ENCODE results near the gene ELP2.
"Not testable (repeated sequence)": the region's sequence is repeated elsewhere in the genome, so short reads cannot be mapped to it uniquely, and the experiment has no call there.

The ELP2 gene

GRCh38 chr18:36155851-36156757 lies 26.4 kb downstream of the ELP2 start:
- DNase-seq (ENCODE audit: low read depth in 1 of 2, low spot score in 1 of 2) = no peak

GRCh38 chr18:36157441-36157840 lies 27.7 kb downstream of the ELP2 start:
- no peak for DNase-seq (ENCODE audit: low read depth in 1 of 2, low spot score in 1 of 2)

- DNase-seq (ENCODE audit: low read depth in 1 of 2, low spot score in 1 of 2) = no peak
Measured at GRCh38 chr18:36158266-36158867, 28.7 kb downstream of the ELP2 start.

- no peak for DNase-seq (ENCODE audit: low read depth in 1 of 2, low spot score in 1 of 2)
Measured at GRCh38 chr18:36160959-36161371, 31.3 kb downstream of the ELP2 start.

- DNase-seq (ENCODE audit: low read depth in 1 of 2, low spot score in 1 of 2) = no peak
Measured at GRCh38 chr18:36162981-36163380, 33.3 kb downstream of the ELP2 start.

- DNase-seq (ENCODE audit: low read depth in 1 of 2, low spot score in 1 of 2) = no peak
Measured at GRCh38 chr18:36167692-36168218, 38.1 kb downstream of the ELP2 start.

GRCh38 chr18:36168296-36168695 lies 38.6 kb downstream of the ELP2 start:
- DNase-seq (ENCODE audit: low read depth in 1 of 2, low spot score in 1 of 2) = not testable (repeated sequence)

GRCh38 chr18:36169938-36170337 lies 40.2 kb downstream of the ELP2 start:
- no peak for DNase-seq (ENCODE audit: low read depth in 1 of 2, low spot score in 1 of 2)

GRCh38 chr18:36175481-36175880 lies 45.8 kb downstream of the ELP2 start:
- no peak for DNase-seq (ENCODE audit: low read depth in 1 of 2, low spot score in 1 of 2)

GRCh38 chr18:36176177-36176584 lies 46.5 kb downstream of the ELP2 start:
- no peak for DNase-seq (ENCODE audit: low read depth in 1 of 2, low spot score in 1 of 2)

GRCh38 chr18:36176711-36177110 lies 47.0 kb downstream of the ELP2 start:
- DNase-seq (ENCODE audit: low read depth in 1 of 2, low spot score in 1 of 2) = no peak

- DNase-seq (ENCODE audit: low read depth in 1 of 2, low spot score in 1 of 2) = no peak
Measured at GRCh38 chr18:36177913-36178312, 48.2 kb downstream of the ELP2 start.

- DNase-seq (ENCODE audit: low read depth in 1 of 2, low spot score in 1 of 2) = no peak
Measured at GRCh38 chr18:36179562-36180355, 50.1 kb downstream of the ELP2 start.

GRCh38 chr18:36181441-36181840 lies 51.7 kb downstream of the ELP2 start:
- no peak for DNase-seq (ENCODE audit: low read depth in 1 of 2, low spot score in 1 of 2)

- no peak for DNase-seq (ENCODE audit: low read depth in 1 of 2, low spot score in 1 of 2)
Measured at GRCh38 chr18:36181898-36182506, 52.3 kb downstream of the ELP2 start.

GRCh38 chr18:36183033-36183432 lies 53.3 kb downstream of the ELP2 start:
- DNase-seq (ENCODE audit: low read depth in 1 of 2, low spot score in 1 of 2) = no peak

- DNase-seq (ENCODE audit: low read depth in 1 of 2, low spot score in 1 of 2) = no peak
Measured at GRCh38 chr18:36183987-36184386, 54.3 kb downstream of the ELP2 start.

- DNase-seq (ENCODE audit: low read depth in 1 of 2, low spot score in 1 of 2) = no peak
Measured at GRCh38 chr18:36185157-36185556, 55.5 kb downstream of the ELP2 start.

- no peak for DNase-seq (ENCODE audit: low read depth in 1 of 2, low spot score in 1 of 2)
Measured at GRCh38 chr18:36185901-36186460, 56.3 kb downstream of the ELP2 start.

- DNase-seq (ENCODE audit: low read depth in 1 of 2, low spot score in 1 of 2) = no peak
Measured at GRCh38 chr18:36186461-36187192, 56.9 kb downstream of the ELP2 start.

Data from activated CD4-positive, alpha-beta T cell treated with anti-CD3 and anti-CD28 coated beads, Interleukin-2, amount 50 U/mL, for 24 hours (primary cell).